Measurements from ENCODE around the gene KLHL15.

KLHL15 gene

DNA sequence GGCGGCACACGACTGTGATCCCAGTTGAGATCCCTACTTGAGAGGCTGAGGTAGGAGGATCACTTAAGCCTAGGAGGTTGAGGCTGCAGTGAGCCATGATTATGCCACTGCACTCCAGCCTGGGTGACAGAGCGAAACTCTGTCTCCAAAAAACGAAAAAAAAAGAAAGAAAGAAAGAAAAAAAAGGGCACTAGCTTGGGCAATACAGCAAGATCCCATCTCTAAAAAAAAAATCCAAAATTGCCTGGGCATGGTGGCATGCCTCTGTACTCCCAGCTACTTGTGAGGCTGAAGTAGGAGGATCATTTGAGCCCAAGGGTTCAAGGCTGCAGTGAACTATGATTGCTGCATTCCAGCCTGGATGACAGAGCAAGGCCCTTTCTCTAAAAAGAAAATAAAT, 10.7 kb upstream of the KLHL15 start:
- TF ChIP-seq, protein P1, sequence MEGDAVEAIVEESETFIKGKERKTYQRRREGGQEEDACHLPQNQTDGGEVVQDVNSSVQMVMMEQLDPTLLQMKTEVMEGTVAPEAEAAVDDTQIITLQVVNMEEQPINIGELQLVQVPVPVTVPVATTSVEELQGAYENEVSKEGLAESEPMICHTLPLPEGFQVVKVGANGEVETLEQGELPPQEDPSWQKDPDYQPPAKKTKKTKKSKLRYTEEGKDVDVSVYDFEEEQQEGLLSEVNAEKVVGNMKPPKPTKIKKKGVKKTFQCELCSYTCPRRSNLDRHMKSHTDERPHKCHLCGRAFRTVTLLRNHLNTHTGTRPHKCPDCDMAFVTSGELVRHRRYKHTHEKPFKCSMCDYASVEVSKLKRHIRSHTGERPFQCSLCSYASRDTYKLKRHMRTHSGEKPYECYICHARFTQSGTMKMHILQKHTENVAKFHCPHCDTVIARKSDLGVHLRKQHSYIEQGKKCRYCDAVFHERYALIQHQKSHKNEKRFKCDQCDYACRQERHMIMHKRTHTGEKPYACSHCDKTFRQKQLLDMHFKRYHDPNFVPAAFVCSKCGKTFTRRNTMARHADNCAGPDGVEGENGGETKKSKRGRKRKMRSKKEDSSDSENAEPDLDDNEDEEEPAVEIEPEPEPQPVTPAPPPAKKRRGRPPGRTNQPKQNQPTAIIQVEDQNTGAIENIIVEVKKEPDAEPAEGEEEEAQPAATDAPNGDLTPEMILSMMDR (IDR thresholded peaks at IDR 0.05; ENCODE audit: low read depth, low read length), result no peak
- no peak for DNase-seq
- H3K9me3 ChIP-seq, result no peaks in the 10 kb centered on the region
- H3K36me3 ChIP-seq, result no peaks in the 10 kb centered on the region
- no peaks in the 10 kb centered on the region for H3K4me1 ChIP-seq
- no peak overlapping the region for H3K4me3 ChIP-seq (ENCODE audit: low read depth, low read length)
- H3K27me3 ChIP-seq, result no peaks in the 10 kb centered on the region

DNA sequence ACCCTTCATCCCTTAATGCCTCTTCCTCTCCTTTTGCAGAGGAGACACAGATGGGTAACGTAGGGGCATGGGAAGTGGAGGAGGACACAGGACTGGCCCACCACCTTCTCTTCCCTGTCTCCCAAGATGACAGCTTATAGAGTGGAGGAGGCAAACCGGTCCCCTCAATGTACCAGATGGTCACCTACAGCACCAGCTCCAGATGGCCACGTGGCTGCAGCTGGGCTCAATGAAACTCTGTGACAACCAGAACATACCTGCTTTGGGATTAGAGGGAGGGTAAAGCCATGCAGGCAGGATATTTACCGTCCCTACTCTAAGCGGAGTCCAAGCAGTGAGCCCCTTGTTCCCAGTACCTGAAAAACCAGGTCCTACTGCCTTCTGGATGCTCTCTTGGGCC, 7.5 kb upstream of the KLHL15 start:
- no peak for DNase-seq
- Histone ChIP-seq H3K9me3 (no peaks in the 10 kb centered on the region), H3K27me3 (no peaks in the 10 kb centered on the region), H3K36me3 (no peaks in the 10 kb centered on the region), H3K4me3 (ENCODE audit: low read depth, low read length) (no peak overlapping the region), H3K4me1 (no peaks in the 10 kb centered on the region)
- TF ChIP-seq, protein P1 (IDR thresholded peaks at IDR 0.05; ENCODE audit: low read depth, low read length), result no peak

DNA sequence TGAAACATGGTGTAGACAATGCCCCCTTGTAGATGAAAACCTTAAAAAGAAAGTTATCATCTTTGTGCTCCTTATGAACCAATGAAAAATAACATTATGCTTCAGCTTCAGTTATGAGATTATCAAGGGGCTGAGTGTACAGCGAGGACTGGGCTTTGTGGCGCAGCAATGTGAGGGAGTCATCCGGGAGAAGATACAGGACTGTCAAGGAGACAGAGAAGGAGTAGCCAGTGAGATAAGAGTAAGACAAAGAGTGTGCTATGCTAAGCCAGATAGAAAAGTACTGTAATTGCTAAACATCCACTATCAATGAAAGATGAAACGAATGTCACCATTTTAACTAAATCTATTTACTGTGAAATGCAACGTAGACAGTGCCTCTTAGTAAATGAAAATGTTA, 3.6 kb upstream of the KLHL15 start:
- DNase-seq, result no peak
- H3K4me1 ChIP-seq, result no peaks in the 10 kb centered on the region; the same call in 1 of the 2 replicates
- TF ChIP-seq, protein P1 (IDR thresholded peaks at IDR 0.05; ENCODE audit: low read depth, low read length), result no peak
- H3K36me3 ChIP-seq, result no peaks in the 10 kb centered on the region
- H3K27me3 ChIP-seq, result no peaks in the 10 kb centered on the region
- H3K4me3 ChIP-seq (ENCODE audit: low read depth, low read length), result no peak overlapping the region
- H3K9me3 ChIP-seq, result no peaks in the 10 kb centered on the region

DNA sequence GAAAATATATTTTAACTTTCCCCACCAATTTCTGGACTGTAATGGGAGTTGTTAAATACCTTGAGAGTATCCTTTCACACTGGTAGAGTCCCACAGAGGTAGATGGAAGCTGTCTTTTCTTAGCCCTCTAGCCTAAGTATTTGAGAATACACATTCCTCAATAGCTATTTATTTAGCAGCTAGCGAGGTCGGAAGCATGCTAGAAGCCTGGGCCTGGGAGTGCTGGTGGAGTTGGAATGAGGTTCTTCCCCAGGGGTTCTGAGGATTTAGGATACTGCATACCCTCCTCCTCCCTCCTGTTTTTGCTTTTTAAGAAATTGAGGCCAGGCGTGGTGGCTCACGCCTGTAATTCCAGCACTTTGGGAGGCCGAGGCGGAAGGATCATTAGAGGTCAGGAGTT, 999 bp upstream of the KLHL15 start:
- no peak for DNase-seq
- TF ChIP-seq, protein P1 (IDR thresholded peaks at IDR 0.05; ENCODE audit: low read depth, low read length), result no peak

DNA sequence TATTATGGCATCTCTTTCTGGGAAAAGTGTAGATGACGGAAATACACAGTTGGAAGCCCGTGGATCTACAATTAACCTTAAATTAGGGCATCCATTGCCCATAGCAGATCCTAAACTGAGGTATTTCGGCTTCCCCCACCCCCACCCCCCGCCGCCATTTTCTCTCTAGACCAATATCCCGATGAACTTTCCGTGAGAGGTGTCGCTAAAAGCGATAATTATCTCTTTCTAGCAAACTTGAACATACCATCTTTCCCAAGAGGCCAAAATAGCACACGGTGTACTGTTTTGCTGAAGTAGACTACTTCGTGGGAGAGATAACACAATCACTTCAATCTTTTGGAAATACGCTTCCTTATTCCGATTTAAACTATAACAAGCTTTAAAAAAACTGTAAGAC, 554 bp downstream of the KLHL15 start:
- no peak for DNase-seq
- TF ChIP-seq, protein P1 (IDR thresholded peaks at IDR 0.05; ENCODE audit: low read depth, low read length), result no peak
- no peaks in the 10 kb centered on the region; the same call in 1 of the 2 replicates for H3K4me1 ChIP-seq
- H3K9me3 ChIP-seq, result no peaks in the 10 kb centered on the region
- H3K4me3 ChIP-seq (ENCODE audit: low read depth, low read length), result peak overlapping the region; percentile 61
- no peaks in the 10 kb centered on the region for H3K27me3 ChIP-seq
- no peaks in the 10 kb centered on the region for H3K36me3 ChIP-seq

More for the DNA sequence above, 999 bp upstream of the KLHL15 start:
- H3K4me3 ChIP-seq (ENCODE audit: low read depth, low read length), result no peak overlapping the region
- no peaks in the 10 kb centered on the region for H3K27me3 ChIP-seq
- no peaks in the 10 kb centered on the region for H3K9me3 ChIP-seq
- H3K4me1 ChIP-seq, result no peaks in the 10 kb centered on the region; the same call in 1 of the 2 replicates
- no peaks in the 10 kb centered on the region for H3K36me3 ChIP-seq

DNA sequence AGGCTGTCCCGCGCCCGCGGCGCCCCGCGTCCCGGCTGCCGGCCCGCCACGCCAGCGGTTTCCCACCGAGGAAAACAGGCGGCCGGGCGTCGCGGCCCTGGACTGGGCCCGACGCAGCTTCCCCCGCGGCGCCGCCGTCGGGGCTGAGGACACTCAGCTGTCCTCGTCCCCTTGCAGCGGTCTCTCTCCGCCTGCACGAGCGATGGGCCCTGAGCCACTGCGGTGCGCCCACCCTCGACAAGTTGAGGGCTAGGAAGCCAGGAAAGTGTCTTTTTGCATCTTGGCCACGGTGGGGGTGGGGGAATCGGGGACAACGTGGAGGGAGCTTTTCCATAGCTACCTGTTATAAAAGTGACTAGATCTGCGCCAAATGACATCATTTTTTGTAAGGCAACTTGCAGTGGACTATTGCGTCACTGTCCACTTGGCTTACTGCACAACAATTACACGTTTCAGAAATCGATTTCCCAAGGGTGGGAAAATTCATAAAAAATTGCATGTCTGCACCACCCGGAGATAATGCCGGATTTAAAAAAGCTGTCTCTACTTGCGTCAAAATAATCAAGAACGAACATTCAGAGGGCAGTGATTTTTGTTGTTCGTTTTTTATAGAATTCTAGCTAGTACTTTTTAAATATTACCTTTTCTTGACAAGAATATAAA, 1.1 kb downstream of the KLHL15 start:
- Histone ChIP-seq H3K4me3 (ENCODE audit: low read depth, low read length) (peak overlapping the region; percentile 61), H3K4me1 (no peaks in the 10 kb centered on the region; the same call in 1 of the 2 replicates), H3K9me3 (no peaks in the 10 kb centered on the region), H3K27me3 (no peaks in the 10 kb centered on the region), H3K36me3 (no peaks in the 10 kb centered on the region)
- DNase-seq, result no peak
- TF ChIP-seq, protein P1 (IDR thresholded peaks at IDR 0.05; ENCODE audit: low read depth, low read length), result no peak

Data from BE2C (cell line).